ENCODE data around the gene ZNF407. TPM values are rescaled to one million over a fixed set of nuclear protein-coding genes. Genes with fewer than 3 reads are reported as not detected.
A peak's percentile ranks its signal among the peaks of the same experiment; 100 is the strongest.

The ZNF407 gene
- total and polyA plus RNA-seq, 2 of the 13 experiments (the other 11 are each of a cell fraction or from before 2014, with no cell fraction given), result 2.3 to 8.7 TPM

DNA sequence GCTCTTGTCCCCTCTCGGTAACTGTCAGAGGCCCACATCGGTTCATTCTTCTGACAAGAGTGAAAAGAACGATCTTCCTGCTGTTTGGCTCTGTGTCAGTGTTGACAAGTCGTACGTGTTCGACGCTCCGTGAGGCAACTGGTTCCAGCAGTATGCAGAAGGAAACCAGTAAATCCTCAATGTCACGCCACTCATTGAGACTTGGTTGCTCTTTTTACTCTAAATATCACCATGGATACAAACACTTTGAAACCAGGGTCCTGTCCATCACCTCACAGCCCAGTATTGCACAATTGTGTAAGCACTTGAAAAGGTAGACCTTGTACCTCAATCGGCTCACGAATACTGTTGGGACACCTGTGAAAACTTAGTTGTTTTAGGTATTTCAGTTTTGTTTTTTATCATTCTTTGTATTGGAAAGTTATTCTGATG is 136.4 kb downstream of the ZNF407 start (continued):
- TF ChIP-seq, protein P1, sequence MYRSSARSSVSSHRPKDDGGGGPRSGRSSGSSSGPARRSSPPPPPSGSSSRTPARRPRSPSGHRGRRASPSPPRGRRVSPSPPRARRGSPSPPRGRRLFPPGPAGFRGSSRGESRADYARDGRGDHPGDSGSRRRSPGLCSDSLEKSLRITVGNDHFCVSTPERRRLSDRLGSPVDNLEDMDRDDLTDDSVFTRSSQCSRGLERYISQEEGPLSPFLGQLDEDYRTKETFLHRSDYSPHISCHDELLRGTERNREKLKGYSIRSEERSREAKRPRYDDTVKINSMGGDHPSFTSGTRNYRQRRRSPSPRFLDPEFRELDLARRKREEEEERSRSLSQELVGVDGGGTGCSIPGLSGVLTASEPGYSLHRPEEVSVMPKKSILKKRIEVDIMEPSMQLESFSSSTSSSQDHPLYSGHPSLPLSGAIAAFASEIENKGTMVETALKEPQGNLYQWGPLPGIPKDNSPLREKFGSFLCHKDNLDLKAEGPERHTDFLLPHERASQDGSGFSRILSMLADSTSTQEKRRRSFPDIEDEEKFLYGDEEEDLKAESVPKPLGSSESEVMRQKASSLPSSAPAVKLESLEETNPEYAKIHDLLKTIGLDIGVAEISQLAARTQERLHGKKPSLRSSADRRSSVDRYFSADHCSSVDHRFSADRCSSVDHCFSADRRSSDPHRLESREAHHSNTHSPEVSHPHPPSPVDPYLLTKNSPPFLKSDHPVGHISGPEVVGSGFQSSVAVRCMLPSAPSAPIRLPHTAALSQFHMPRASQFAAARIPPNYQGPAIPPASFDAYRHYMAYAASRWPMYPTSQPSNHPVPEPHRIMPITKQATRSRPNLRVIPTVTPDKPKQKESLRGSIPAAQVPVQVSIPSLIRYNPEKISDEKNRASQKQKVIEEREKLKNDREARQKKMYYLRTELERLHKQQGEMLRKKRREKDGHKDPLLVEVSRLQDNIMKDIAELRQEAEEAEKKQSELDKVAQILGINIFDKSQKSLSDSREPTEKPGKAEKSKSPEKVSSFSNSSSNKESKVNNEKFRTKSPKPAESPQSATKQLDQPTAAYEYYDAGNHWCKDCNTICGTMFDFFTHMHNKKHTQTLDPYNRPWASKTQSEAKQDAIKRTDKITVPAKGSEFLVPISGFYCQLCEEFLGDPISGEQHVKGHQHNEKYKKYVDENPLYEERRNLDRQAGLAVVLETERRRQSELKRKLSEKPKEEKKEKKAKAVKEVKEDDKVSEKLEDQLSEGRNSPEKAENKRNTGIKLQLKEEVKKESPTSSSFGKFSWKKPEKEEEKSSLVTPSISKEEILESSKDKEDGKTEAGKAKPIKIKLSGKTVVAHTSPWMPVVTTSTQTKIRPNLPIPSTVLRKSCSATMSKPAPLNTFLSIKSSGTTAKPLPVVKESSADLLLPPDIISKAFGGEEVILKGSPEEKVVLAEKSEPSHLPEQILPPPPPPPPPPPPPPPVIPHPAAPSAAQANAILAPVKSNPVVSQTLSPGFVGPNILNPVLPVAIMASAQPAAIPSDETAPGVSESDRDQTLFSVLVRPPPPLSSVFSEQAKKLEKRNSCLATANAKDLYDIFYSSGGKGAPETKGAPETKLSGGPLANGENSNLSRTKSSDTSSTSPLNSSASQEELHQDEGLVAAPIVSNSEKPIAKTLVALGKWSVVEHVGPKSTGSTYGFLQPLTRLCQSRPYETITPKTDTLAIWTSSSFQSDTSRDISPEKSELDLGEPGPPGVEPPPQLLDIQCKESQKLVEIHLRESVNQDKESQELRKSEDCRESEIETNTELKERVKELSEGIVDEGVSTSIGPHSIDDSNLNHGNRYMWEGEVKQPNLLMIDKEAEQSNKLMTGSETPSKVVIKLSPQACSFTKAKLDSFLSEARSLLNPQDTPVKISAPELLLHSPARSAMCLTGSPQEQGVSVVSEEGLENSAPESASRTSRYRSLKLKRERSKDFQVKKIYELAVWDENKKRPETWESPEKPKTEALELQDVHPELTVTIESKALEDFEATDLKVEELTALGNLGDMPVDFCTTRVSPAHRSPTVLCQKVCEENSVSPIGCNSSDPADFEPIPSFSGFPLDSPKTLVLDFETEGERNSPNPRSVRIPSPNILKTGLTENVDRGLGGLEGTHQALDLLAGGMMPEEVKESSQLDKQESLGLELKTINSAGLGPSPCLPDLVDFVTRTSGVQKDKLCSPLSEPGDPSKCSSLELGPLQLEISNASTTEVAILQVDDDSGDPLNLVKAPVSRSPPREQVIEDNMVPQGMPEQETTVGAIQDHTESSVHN (CRISPR knock-in tag; IDR thresholded peaks at IDR 0.05), result no peak
- TF ChIP-seq SNAPC2 (CRISPR knock-in tag; IDR thresholded peaks at IDR 0.05) (no peak), YEATS2 (CRISPR knock-in tag; IDR thresholded peaks at IDR 0.05; ENCODE audit: borderline replicate concordance) (no peak), RORA (CRISPR knock-in tag; IDR thresholded peaks at IDR 0.05) (0 out of 2 replicates have a peak, but pooled peaks have one; percentile 74), HOXA9 (CRISPR knock-in tag; IDR thresholded peaks at IDR 0.05; ENCODE audit: borderline replicate concordance) (0 out of 2 replicates have a peak, but pooled peaks have one; percentile 42), GTF3A (CRISPR knock-in tag; conservative IDR thresholded peaks at IDR 0.05) (no peak), ZNF552 (CRISPR knock-in tag; IDR thresholded peaks at IDR 0.05; ENCODE audit: borderline replicate concordance) (no peak), PRMT3 (CRISPR knock-in tag; IDR thresholded peaks at IDR 0.05; ENCODE audit: borderline replicate concordance, low read depth) (no peak), ZNF263 (CRISPR knock-in tag; IDR thresholded peaks at IDR 0.05) (no peak), SOX5 (CRISPR knock-in tag; IDR thresholded peaks at IDR 0.05; ENCODE audit: borderline replicate concordance) (peak; percentile 72; the same call in 1 of the 2 replicates), CBX5 (CRISPR knock-in tag; IDR thresholded peaks at IDR 0.05; ENCODE audit: borderline replicate concordance) (no peak; the same call in 1 of the 2 replicates)
- TF ChIP-seq, protein P2, sequence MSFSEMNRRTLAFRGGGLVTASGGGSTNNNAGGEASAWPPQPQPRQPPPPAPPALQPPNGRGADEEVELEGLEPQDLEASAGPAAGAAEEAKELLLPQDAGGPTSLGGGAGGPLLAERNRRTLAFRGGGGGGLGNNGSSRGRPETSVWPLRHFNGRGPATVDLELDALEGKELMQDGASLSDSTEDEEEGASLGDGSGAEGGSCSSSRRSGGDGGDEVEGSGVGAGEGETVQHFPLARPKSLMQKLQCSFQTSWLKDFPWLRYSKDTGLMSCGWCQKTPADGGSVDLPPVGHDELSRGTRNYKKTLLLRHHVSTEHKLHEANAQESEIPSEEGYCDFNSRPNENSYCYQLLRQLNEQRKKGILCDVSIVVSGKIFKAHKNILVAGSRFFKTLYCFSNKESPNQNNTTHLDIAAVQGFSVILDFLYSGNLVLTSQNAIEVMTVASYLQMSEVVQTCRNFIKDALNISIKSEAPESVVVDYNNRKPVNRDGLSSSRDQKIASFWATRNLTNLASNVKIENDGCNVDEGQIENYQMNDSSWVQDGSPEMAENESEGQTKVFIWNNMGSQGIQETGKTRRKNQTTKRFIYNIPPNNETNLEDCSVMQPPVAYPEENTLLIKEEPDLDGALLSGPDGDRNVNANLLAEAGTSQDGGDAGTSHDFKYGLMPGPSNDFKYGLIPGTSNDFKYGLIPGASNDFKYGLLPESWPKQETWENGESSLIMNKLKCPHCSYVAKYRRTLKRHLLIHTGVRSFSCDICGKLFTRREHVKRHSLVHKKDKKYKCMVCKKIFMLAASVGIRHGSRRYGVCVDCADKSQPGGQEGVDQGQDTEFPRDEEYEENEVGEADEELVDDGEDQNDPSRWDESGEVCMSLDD (CRISPR knock-in tag; IDR thresholded peaks at IDR 0.05; ENCODE audit: borderline replicate concordance), result no peak
- TF ChIP-seq, protein P3, sequence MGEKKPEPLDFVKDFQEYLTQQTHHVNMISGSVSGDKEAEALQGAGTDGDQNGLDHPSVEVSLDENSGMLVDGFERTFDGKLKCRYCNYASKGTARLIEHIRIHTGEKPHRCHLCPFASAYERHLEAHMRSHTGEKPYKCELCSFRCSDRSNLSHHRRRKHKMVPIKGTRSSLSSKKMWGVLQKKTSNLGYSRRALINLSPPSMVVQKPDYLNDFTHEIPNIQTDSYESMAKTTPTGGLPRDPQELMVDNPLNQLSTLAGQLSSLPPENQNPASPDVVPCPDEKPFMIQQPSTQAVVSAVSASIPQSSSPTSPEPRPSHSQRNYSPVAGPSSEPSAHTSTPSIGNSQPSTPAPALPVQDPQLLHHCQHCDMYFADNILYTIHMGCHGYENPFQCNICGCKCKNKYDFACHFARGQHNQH (CRISPR knock-in tag; IDR thresholded peaks at IDR 0.05), result peak; percentile 44; the same call in 1 of the 2 replicates
- TF ChIP-seq, protein P4, sequence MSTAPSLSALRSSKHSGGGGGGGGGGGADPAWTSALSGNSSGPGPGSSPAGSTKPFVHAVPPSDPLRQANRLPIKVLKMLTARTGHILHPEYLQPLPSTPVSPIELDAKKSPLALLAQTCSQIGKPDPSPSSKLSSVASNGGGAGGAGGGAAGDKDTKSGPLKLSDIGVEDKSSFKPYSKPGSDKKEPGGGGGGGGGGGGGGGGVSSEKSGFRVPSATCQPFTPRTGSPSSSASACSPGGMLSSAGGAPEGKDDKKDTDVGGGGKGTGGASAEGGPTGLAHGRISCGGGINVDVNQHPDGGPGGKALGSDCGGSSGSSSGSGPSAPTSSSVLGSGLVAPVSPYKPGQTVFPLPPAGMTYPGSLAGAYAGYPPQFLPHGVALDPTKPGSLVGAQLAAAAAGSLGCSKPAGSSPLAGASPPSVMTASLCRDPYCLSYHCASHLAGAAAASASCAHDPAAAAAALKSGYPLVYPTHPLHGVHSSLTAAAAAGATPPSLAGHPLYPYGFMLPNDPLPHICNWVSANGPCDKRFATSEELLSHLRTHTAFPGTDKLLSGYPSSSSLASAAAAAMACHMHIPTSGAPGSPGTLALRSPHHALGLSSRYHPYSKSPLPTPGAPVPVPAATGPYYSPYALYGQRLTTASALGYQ (CRISPR knock-in tag; IDR thresholded peaks at IDR 0.05), result 0 out of 2 replicates have a peak, but pooled peaks have one; percentile 40
